Keratinocyte (primary cell): ENCODE measurements around the gene LRRC8C.

Experiments used
- EZH2 ChIP-seq: IDR thresholded peaks from one replicate; pipeline ENCODE4 v1.6.1; 2012; ENCODE audit warnings: inconsistent platforms, mild to moderate bottlenecking, low read length, moderate library complexity
- TF ChIP-seq, protein P1 (sequence below), 3 experiments: IDR thresholded peaks in 1 of 3; conservative IDR thresholded peaks in 1 of 3; optimal IDR thresholded peaks in 1 of 3; 2 replicates in 2 of 3; 3 replicates in 1 of 3; pipeline versions ENCODE3 to v1.5.1; 2011; ENCODE audit warnings: low read length in 3 of 3, mild to moderate bottlenecking in 3 of 3, moderate library complexity in 2 of 3, control low read depth in 1 of 3, inconsistent platforms in 1 of 3; ENCODE audit not compliant: insufficient read depth in 2 of 3; ENCODE audit errors: extremely low read depth in 1 of 3

DNA sequence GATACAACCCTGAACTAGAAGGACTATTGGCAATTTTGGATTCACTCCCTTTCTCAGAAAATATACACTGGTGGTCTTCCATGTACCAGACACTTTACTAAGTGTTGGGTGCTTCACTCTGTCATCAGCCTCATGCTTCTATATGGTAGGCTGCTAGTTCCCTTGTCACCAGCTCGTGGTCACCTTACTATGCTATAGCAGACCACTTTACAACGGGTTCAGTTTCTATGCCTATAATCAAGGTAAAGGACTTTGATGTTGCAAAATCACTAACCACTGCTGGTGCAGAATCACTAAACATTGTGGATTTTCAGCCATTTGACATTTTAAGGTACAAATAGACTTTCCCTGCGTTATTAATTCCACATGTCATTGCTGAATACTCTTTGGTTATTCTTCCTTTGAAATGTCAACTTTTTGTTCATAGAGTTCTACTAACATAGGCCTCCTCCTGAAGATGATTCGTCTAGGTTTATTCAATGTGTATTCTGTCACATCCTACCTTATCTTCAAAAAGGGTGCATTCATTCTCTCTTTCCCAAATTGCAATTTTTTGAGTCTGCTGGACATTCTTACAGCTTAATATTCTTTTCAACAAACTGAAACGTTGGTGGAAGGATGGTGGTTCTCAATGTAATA lies 78.3 kb downstream of the LRRC8C start:
- TF ChIP-seq, protein P1, sequence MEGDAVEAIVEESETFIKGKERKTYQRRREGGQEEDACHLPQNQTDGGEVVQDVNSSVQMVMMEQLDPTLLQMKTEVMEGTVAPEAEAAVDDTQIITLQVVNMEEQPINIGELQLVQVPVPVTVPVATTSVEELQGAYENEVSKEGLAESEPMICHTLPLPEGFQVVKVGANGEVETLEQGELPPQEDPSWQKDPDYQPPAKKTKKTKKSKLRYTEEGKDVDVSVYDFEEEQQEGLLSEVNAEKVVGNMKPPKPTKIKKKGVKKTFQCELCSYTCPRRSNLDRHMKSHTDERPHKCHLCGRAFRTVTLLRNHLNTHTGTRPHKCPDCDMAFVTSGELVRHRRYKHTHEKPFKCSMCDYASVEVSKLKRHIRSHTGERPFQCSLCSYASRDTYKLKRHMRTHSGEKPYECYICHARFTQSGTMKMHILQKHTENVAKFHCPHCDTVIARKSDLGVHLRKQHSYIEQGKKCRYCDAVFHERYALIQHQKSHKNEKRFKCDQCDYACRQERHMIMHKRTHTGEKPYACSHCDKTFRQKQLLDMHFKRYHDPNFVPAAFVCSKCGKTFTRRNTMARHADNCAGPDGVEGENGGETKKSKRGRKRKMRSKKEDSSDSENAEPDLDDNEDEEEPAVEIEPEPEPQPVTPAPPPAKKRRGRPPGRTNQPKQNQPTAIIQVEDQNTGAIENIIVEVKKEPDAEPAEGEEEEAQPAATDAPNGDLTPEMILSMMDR (optimal IDR thresholded peaks at IDR 0.05 in 1 of 3, IDR thresholded peaks at IDR 0.05 in 1 of 3, conservative IDR thresholded peaks at IDR 0.05 in 1 of 3; ENCODE audit: extremely low read depth in 1 of 3, insufficient read depth in 2 of 3, low read length in 3 of 3) = no peak
- TF ChIP-seq EZH2 = no peak
